Measurements from ENCODE around the gene CLK3.
"Not testable (repeated sequence)": the region's sequence is repeated elsewhere in the genome, so short reads cannot be mapped to it uniquely, and the experiment has no call there.

The CLK3 gene

GRCh38 chr15:74620636-74621545, 5.3 kb downstream of the CLK3 start:
- peak; percentile 56 for DNase-seq (ENCODE audit: low read depth, low spot score)

- no peak for DNase-seq (ENCODE audit: low read depth, low spot score)
Measured at GRCh38 chr15:74621546-74621920, 5.9 kb downstream of the CLK3 start.

- DNase-seq (ENCODE audit: low read depth, low spot score) = no peak
Measured at GRCh38 chr15:74621936-74622335, 6.3 kb downstream of the CLK3 start.

- no peak for DNase-seq (ENCODE audit: low read depth, low spot score)
Measured at GRCh38 chr15:74622758-74623157, 7.1 kb downstream of the CLK3 start.

- DNase-seq (ENCODE audit: low read depth, low spot score) = no peak
Measured at GRCh38 chr15:74624020-74624602, 8.5 kb downstream of the CLK3 start.

GRCh38 chr15:74625693-74626092, 10.1 kb downstream of the CLK3 start:
- no peak for DNase-seq (ENCODE audit: low read depth, low spot score)

- no peak for DNase-seq (ENCODE audit: low read depth, low spot score)
Measured at GRCh38 chr15:74626336-74626735, 10.7 kb downstream of the CLK3 start.

GRCh38 chr15:74626752-74627692, 11.4 kb downstream of the CLK3 start:
- DNase-seq (ENCODE audit: low read depth, low spot score) = no peak

- no peak for DNase-seq (ENCODE audit: low read depth, low spot score)
Measured at GRCh38 chr15:74627766-74628165, 12.1 kb downstream of the CLK3 start.

GRCh38 chr15:74628199-74628598, 12.6 kb downstream of the CLK3 start:
- DNase-seq (ENCODE audit: low read depth, low spot score) = no peak

GRCh38 chr15:74628949-74629348, 13.3 kb downstream of the CLK3 start:
- DNase-seq (ENCODE audit: low read depth, low spot score) = no peak

- not testable (repeated sequence) for DNase-seq (ENCODE audit: low read depth, low spot score)
Measured at GRCh38 chr15:74629696-74630095, 14.1 kb downstream of the CLK3 start.

GRCh38 chr15:74630284-74631086, 14.8 kb downstream of the CLK3 start:
- DNase-seq (ENCODE audit: low read depth, low spot score) = no peak

GRCh38 chr15:74631087-74631385, 15.4 kb downstream of the CLK3 start:
- DNase-seq (ENCODE audit: low read depth, low spot score) = no peak

GRCh38 chr15:74631408-74631807, 15.8 kb downstream of the CLK3 start:
- DNase-seq (ENCODE audit: low read depth, low spot score) = no peak

- DNase-seq (ENCODE audit: low read depth, low spot score) = no peak
Measured at GRCh38 chr15:74631935-74632560, 16.4 kb downstream of the CLK3 start.

- DNase-seq (ENCODE audit: low read depth, low spot score) = no peak
Measured at GRCh38 chr15:74632601-74633000, 17.0 kb downstream of the CLK3 start.

- no peak for DNase-seq (ENCODE audit: low read depth, low spot score)
Measured at GRCh38 chr15:74633781-74634180, 18.1 kb downstream of the CLK3 start.

- DNase-seq (ENCODE audit: low read depth, low spot score) = no peak
Measured at GRCh38 chr15:74635228-74635627, 19.6 kb downstream of the CLK3 start.

GRCh38 chr15:74636984-74637383, 21.3 kb downstream of the CLK3 start:
- no peak for DNase-seq (ENCODE audit: low read depth, low spot score)

GRCh38 chr15:74641151-74641550, 25.5 kb downstream of the CLK3 start:
- DNase-seq (ENCODE audit: low read depth, low spot score) = no peak
